Kidney (tissue), 14 donors: ENCODE results near the gene LRRC37A. TPM values are rescaled to one million over a fixed set of nuclear protein-coding genes. Genes with fewer than 3 reads are reported as not detected.
"Not testable (repeated sequence)": the region's sequence is repeated elsewhere in the genome, so short reads cannot be mapped to it uniquely, and the experiment has no call there.

Experiments used
- DNase-seq, 5 donors: peaks; one replicate each; pipeline ENCODE4 v3.0.0-alpha.2; 2013 to 2020
- FAIRE-seq: peaks from 2 replicates; lab custom pipeline; 2012; peaks lifted over from hg19 to GRCh38; lab: Jason Lieb, UNC
- H3K27ac ChIP-seq, 2 donors: one replicate each; pipeline ENCODE4 v1.7.0; 2013; ENCODE audit warnings: low read depth in 2 of 2, low read length in 2 of 2, inconsistent platforms in 1 of 2
- H3K27me3 ChIP-seq: one replicate; pipeline ENCODE4 v1.7.1; 2013; ENCODE audit warnings: low read length, inconsistent platforms; ENCODE audit not compliant: control insufficient read depth, insufficient read depth
- H3K36me3 ChIP-seq, 3 donors: one replicate each; pipeline versions ENCODE4 v1.7.0 to v1.7.1; 2013; ENCODE audit warnings: low read length in 3 of 3, control low read depth in 1 of 3, inconsistent platforms in 1 of 3; ENCODE audit not compliant: insufficient read depth in 3 of 3, control insufficient read depth in 2 of 3
- H3K4me1 ChIP-seq, 3 donors: one replicate each; pipeline versions ENCODE4 v1.7.0 to v1.7.1; 2013; ENCODE audit warnings: low read length in 3 of 3, inconsistent platforms in 1 of 3, low read depth in 1 of 3; ENCODE audit not compliant: control insufficient read depth in 2 of 3, insufficient read depth in 2 of 3
- H3K4me3 ChIP-seq, 3 donors: one replicate each; pipeline versions ENCODE4 v1.7.0 to v1.8.1; 2013; ENCODE audit warnings: low read length in 3 of 3, control low read depth in 1 of 3, inconsistent platforms in 1 of 3
- H3K9ac ChIP-seq, 3 donors: one replicate each; pipeline versions ENCODE4 v1.7.0 to v1.7.1; 2013; ENCODE audit warnings: low read length in 3 of 3, control low read depth in 1 of 3, inconsistent platforms in 1 of 3
- H3K9me3 ChIP-seq, 3 donors: one replicate each; pipeline versions ENCODE4 v1.7.0 to v1.7.1; 2013; ENCODE audit warnings: low read length in 3 of 3, control low read depth in 1 of 3, inconsistent platforms in 1 of 3; ENCODE audit not compliant: control insufficient read depth in 2 of 3, insufficient read depth in 1 of 3
- intact Hi-C: fragments of 100-400 bp; cut with DNase I; formaldehyde crosslinking; loops from one replicate; pipeline ENCODE4 v1.11.1; 2022
- polyA plus RNA-seq: library from polyadenylated mRNA; stranded (reverse); fragments of 350-450 nt; fragmentation: Illumina TruSeq; extraction: RNeasy Lipid Tissue Mini Kit (QIAGEN cat#74804); gene quantifications from one replicate; pipeline ENCODE4 v1.2.3, GENCODE V29; 2014; ENCODE audit warnings: low read depth, low replicate concordance; ENCODE audit not compliant: insufficient read depth
- total RNA-seq: library from RNA; stranded (reverse); fragmentation: NEBNext Ultra II Directional; extraction: Animal tissue kit (Norgen Biotek cat#: 25700); gene quantifications from one replicate; pipeline ENCODE4 v1.2.1, GENCODE V29; 2021
- TF ChIP-seq, protein P1 (sequence below): IDR thresholded peaks from 3 replicates; pipeline ENCODE4 v1.5.1; 2012; ENCODE audit warnings: mild to moderate bottlenecking, moderate library complexity, borderline replicate concordance; ENCODE audit not compliant: insufficient read depth; ENCODE audit errors: extremely low read depth
- donor health status: control.
- donor health status: control.
- donor health status: control.
- donor health status: control.
- donor health status: control.
- donor health status: DM: yes; HTN: yes; CAD: no.
- donor health status: Normal renal cell carcinoma (clear cell type).

The LRRC37A gene
- total and polyA plus RNA-seq, 2 donors from 2014 or later: 0.52 to 3.1 TPM

- FAIRE-seq (no peak), DNase-seq (no peak)
- H3K9ac ChIP-seq: no peak overlapping the region
- H3K4me1 ChIP-seq: no peaks in the 10 kb centered on the region
- H3K4me3 ChIP-seq: no peak overlapping the region
- H3K27me3 ChIP-seq: no peaks in the 10 kb centered on the region
- no peaks in the 10 kb centered on the region for H3K36me3 ChIP-seq
- H3K9me3 ChIP-seq: no peaks in the 10 kb centered on the region
- intact Hi-C loops: no loop called here
- H3K27ac ChIP-seq: no peak overlapping the region
- TF ChIP-seq, protein P1, sequence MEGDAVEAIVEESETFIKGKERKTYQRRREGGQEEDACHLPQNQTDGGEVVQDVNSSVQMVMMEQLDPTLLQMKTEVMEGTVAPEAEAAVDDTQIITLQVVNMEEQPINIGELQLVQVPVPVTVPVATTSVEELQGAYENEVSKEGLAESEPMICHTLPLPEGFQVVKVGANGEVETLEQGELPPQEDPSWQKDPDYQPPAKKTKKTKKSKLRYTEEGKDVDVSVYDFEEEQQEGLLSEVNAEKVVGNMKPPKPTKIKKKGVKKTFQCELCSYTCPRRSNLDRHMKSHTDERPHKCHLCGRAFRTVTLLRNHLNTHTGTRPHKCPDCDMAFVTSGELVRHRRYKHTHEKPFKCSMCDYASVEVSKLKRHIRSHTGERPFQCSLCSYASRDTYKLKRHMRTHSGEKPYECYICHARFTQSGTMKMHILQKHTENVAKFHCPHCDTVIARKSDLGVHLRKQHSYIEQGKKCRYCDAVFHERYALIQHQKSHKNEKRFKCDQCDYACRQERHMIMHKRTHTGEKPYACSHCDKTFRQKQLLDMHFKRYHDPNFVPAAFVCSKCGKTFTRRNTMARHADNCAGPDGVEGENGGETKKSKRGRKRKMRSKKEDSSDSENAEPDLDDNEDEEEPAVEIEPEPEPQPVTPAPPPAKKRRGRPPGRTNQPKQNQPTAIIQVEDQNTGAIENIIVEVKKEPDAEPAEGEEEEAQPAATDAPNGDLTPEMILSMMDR: no peak
Observed at GRCh38 chr17:46274238-46274637, 20.7 kb upstream of the LRRC37A start.

GRCh38 chr17:46276728-46277479 lies 18.0 kb upstream of the LRRC37A start:
- intact Hi-C loops, H3K4me3 ChIP-seq, H3K36me3 ChIP-seq, H3K27ac ChIP-seq, FAIRE-seq, H3K27me3 ChIP-seq, H3K9me3 ChIP-seq, H3K4me1 ChIP-seq, DNase-seq, H3K9ac ChIP-seq: not testable (repeated sequence)

DNA sequence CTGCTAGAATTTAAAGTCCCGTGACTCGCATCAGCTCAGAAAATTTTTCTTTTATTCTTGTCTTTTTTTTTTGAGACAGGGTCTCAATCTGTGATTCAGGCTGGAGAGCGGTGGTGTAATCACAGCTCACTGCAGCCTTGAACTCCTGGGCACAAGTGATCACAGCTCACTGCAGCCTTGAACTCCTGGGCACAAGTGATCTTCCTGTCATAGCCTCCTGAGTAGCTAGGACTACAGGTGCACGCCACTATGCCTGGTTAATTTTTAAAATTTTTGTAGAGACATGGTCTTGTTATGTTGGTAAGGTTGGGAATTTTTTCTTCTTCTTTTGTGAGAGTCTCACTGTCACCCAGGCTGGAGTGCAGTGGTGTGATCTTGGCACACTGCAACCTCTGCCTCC lies 13.6 kb upstream of the LRRC37A start:
- intact Hi-C loops, H3K27ac ChIP-seq, H3K9me3 ChIP-seq, DNase-seq, H3K9ac ChIP-seq, H3K36me3 ChIP-seq, H3K4me3 ChIP-seq, H3K27me3 ChIP-seq, H3K4me1 ChIP-seq, FAIRE-seq: not testable (repeated sequence)

- H3K27ac ChIP-seq, H3K4me1 ChIP-seq, intact Hi-C loops, H3K9me3 ChIP-seq, DNase-seq, H3K27me3 ChIP-seq, H3K36me3 ChIP-seq, FAIRE-seq, H3K9ac ChIP-seq, H3K4me3 ChIP-seq: not testable (repeated sequence)
Observed at GRCh38 chr17:46282635-46283034, 12.3 kb upstream of the LRRC37A start.

DNA sequence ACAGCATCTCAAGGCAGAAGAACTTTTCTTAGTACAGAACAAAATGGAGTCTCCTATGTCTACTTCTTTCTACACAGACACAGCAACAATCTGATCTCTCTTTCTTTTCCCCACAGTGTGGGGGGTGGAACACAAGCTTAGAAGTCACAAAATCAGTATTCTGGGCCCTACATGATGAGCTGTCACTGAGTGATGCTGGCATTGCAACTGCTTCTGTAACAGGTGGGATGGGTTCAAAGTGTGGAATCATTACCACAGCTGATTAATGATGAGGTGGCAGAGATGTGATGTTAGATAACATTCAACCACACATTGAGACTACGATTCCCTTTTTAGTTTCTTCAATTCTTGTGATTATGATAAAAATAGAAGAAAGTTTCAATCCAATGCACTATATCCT lies 10.5 kb upstream of the LRRC37A start:
- DNase-seq, H3K9ac ChIP-seq, H3K4me1 ChIP-seq, H3K27me3 ChIP-seq, H3K36me3 ChIP-seq, FAIRE-seq, intact Hi-C loops, H3K9me3 ChIP-seq, H3K27ac ChIP-seq, H3K4me3 ChIP-seq: not testable (repeated sequence)

GRCh38 chr17:46285500-46285899 lies 9.4 kb upstream of the LRRC37A start:
- H3K27ac ChIP-seq: not testable (repeated sequence)

More at GRCh38 chr17:46285500-46285899, 9.4 kb upstream of the LRRC37A start:
- H3K27me3 ChIP-seq, H3K4me1 ChIP-seq, H3K4me3 ChIP-seq, H3K9ac ChIP-seq, DNase-seq, intact Hi-C loops, H3K36me3 ChIP-seq, FAIRE-seq, H3K9me3 ChIP-seq: not testable (repeated sequence)
